ENCODE measurements around the gene VPS37C. TPM values are rescaled to one million over a fixed set of nuclear protein-coding genes. Genes with fewer than 3 reads are reported as not detected.

Gene VPS37C
- total and polyA plus RNA-seq, 2 of the 13 experiments (the other 11 are each of a cell fraction or from before 2014, with no cell fraction given): 7.5 to 8.8 TPM

DNA sequence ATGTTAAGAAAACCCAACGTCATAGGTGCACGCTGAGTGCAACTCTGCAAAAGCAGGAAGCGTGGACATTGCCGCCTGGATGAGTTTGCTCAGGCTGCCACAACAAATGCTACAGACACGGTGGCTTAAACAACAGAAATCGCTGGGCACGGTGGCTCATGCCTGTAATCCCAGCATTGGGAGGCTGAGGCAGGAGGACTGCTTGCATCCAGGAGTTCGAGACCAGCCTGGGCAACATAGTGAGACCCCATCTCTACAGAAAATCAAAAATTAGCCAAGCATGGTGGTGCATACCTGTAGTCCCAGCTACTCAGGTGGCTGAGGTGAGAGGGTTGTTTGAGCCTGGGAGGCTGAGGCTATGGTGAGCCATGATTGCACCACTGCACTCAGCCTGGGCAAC is 28.7 kb upstream of the VPS37C start:
- in situ Hi-C loops (cut with HindIII; ENCODE audit: extremely low pct_ligation_motif_present, low pct_unique_long_range_greater_than_20kb): no loop called here
- POLR2A ChIA-PET: no interaction called here
- intact Hi-C loops (cut with micrococcal nuclease; ENCODE audit: unreplicated experiment): no loop called here
- Histone ChIP-seq H3K27ac (ENCODE audit: extremely low read length, insufficient read depth, low read length) (no peak overlapping the region), H3K9me3 (ENCODE audit: low read length) (no peaks in the 10 kb centered on the region), H3K36me3 (replicated peaks in 1 of 2; ENCODE audit: control insufficient read depth in 1 of 2, insufficient read depth in 2 of 2, low read length in 2 of 2) (no peaks in the 10 kb centered on the region), H3K27me3 (ENCODE audit: control insufficient read depth in 1 of 2, insufficient read depth in 2 of 2, low read length in 2 of 2) (peaks cover 0 to 6% of the 10 kb centered on the region in 2 experiments; a peak in 2 of 5 replicates), H3K4me3 (replicated peaks in 1 of 3; ENCODE audit: insufficient read depth in 1 of 3, low read depth in 2 of 3, low read length in 3 of 3) (no peak overlapping the region), H2AFZ (ENCODE audit: low read length) (no peak overlapping the region), H3K4me1 (ENCODE audit: insufficient read depth, low read length) (no peaks in the 10 kb centered on the region), H3K79me2 (ENCODE audit: insufficient read depth, low read length) (no peaks in the 10 kb centered on the region), H4K20me1 (ENCODE audit: insufficient read depth, low read length) (no peaks in the 10 kb centered on the region), H3K9ac (ENCODE audit: insufficient read depth, low read depth, low read length) (no peak overlapping the region), H3K4me2 (ENCODE audit: low read depth, low read length) (no peak overlapping the region)
- CTCF ChIA-PET (ENCODE audit: low intra/inter-chr PET ratio, low total read pairs): no interaction called here
- no TSS peak for BruUV-seq (replicated peaks)
- FAIRE-seq (no peak), DNase-seq (ENCODE audit: low spot score) (no peak), ATAC-seq (no peak)
- 9% methylated on average over 7 of the region's 8 CpGs for WGBS (ENCODE audit: low lambda C conversion rate)
- no peak for TF ChIP-seq NFKBIZ (CRISPR knock-in tag; IDR thresholded peaks at IDR 0.05)
- no peak for TF ChIP-seq SMAD3 (CRISPR knock-in tag; IDR thresholded peaks at IDR 0.05)
- TF ChIP-seq SAP130 (CRISPR knock-in tag; IDR thresholded peaks at IDR 0.05; ENCODE audit: low read depth): no peak
- no peak for TF ChIP-seq HNF4G (IDR thresholded peaks at IDR 0.05; ENCODE audit: borderline replicate concordance, low read depth, low read length)
- TF ChIP-seq HNF4G (CRISPR knock-in tag; IDR thresholded peaks at IDR 0.05; ENCODE audit: borderline replicate concordance, low read depth): no peak
- no peak for TF ChIP-seq ZNF232 (CRISPR knock-in tag; IDR thresholded peaks at IDR 0.05; ENCODE audit: borderline replicate concordance)
- no peak for TF ChIP-seq CBX5 (CRISPR knock-in tag; IDR thresholded peaks at IDR 0.05; ENCODE audit: borderline replicate concordance)
- TF ChIP-seq SSRP1 (CRISPR knock-in tag; IDR thresholded peaks at IDR 0.05): no peak
- no peak for TF ChIP-seq ZFP90 (CRISPR knock-in tag; IDR thresholded peaks at IDR 0.05; ENCODE audit: borderline replicate concordance)
- TF ChIP-seq PRPF4 (IDR thresholded peaks at IDR 0.05; ENCODE audit: low read depth, low read length, poor library complexity, severe bottlenecking): no peak
- TF ChIP-seq ZNF878 (CRISPR knock-in tag; IDR thresholded peaks at IDR 0.05): no peak
- TF ChIP-seq, protein P1, sequence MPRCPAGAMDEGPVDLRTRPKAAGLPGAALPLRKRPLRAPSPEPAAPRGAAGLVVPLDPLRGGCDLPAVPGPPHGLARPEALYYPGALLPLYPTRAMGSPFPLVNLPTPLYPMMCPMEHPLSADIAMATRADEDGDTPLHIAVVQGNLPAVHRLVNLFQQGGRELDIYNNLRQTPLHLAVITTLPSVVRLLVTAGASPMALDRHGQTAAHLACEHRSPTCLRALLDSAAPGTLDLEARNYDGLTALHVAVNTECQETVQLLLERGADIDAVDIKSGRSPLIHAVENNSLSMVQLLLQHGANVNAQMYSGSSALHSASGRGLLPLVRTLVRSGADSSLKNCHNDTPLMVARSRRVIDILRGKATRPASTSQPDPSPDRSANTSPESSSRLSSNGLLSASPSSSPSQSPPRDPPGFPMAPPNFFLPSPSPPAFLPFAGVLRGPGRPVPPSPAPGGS (CRISPR knock-in tag; IDR thresholded peaks at IDR 0.05): no peak
- TF ChIP-seq BCL6 (CRISPR knock-in tag; IDR thresholded peaks at IDR 0.05): no peak
- TF ChIP-seq NR1H2 (CRISPR knock-in tag; IDR thresholded peaks at IDR 0.05; ENCODE audit: borderline replicate concordance, low read depth): no peak
- TF ChIP-seq CREB1 (IDR thresholded peaks at IDR 0.05): no peak
- TF ChIP-seq CREB1 (CRISPR knock-in tag; IDR thresholded peaks at IDR 0.05): no peak
- TF ChIP-seq RBFOX2 (IDR thresholded peaks at IDR 0.05; ENCODE audit: low read depth, low read length): no peak

All from HepG2 (cell line).